ENCODE results near the gene NCK2. TPM values are rescaled to one million over a fixed set of nuclear protein-coding genes. Genes with fewer than 3 reads are reported as not detected.

NCK2 gene
- polyA plus RNA-seq, 1 of the 3 experiments (the other 2 are of a cell fraction), result 42.8 TPM

DNA sequence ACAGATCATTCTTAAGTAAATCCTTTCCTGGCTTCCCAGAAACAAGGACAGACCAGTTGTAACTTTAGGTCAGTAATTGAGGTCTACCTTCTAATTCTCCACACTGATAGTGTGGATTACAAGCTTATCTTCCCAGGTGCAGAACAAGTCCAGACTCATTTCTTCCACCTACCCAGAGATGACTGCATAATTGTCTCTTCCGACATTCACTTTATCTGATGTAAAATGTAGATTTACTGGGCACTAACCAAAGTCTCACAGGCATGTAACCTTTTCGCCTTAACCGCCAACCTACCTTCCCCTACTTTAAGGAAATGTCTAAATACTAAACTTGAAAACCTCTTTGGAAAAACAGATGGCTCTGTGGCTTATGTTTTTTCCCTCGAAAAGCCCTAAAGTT lies 96.2 kb downstream of the NCK2 start:
- ChIA-PET CTCF (interaction anchor here (1.2 kb wide), 1 partner anchor 9 kb away, joined by 3 read pairs; no protein-coding TSS in a partner anchor), POLR2A (no interaction called here)
- Histone ChIP-seq H3K9ac (no peak overlapping the region), H3K9me3 (0 out of 2 replicates have a peak, but pooled peaks cover 2% of the 10 kb centered on the region), H3K27me3 (ENCODE audit: insufficient read depth) (no peaks in the 10 kb centered on the region), H3K4me1 (ENCODE audit: control insufficient read depth in 1 of 2, insufficient read depth in 2 of 2, low read depth in 1 of 2, low read length in 1 of 2) (peaks cover 0 to 20% of the 10 kb centered on the region in 2 experiments; a peak in 2 of 4 replicates), H3K9me2 (no peaks in the 10 kb centered on the region; the same call in 1 of the 2 replicates), H3K79me2 (ENCODE audit: insufficient read depth) (peaks cover 57% of the 10 kb centered on the region; the same call in 1 of the 2 replicates), H3K4me2 (no peak overlapping the region), H3K36me3 (replicated peaks in 1 of 2; ENCODE audit: control insufficient read depth in 1 of 2, insufficient read depth in 2 of 2, low read length in 1 of 2) (no peaks in the 10 kb centered on the region), H2AFZ (ENCODE audit: low read depth) (no peak overlapping the region), H3F3A (replicated peaks; ENCODE audit: insufficient read depth) (no peaks in the 10 kb centered on the region), H3K4me3 (ENCODE audit: low read depth in 2 of 2, low read length in 1 of 2) (no peak overlapping the region), H4K20me1 (ENCODE audit: insufficient read depth) (peaks cover 23% of the 10 kb centered on the region; the same call in 1 of the 2 replicates), H3K27ac (ENCODE audit: low read depth in 2 of 2, low read length in 1 of 2) (no peak overlapping the region)
- TF ChIP-seq IRF3 (IDR thresholded peaks at IDR 0.05; ENCODE audit: low read depth, low read length) (no peak), PBX3 (IDR thresholded peaks at IDR 0.05) (no peak), FOXM1 (IDR thresholded peaks at IDR 0.05; ENCODE audit: low read depth) (no peak), REST (IDR thresholded peaks at IDR 0.05; ENCODE audit: low read depth, low read length) (no peak), NFIC (IDR thresholded peaks at IDR 0.05; ENCODE audit: borderline replicate concordance) (no peak), GATA2 (CRISPR knock-in tag; IDR thresholded peaks at IDR 0.05) (no peak), SMC3 (IDR thresholded peaks at IDR 0.05; ENCODE audit: low read depth, low read length) (no peak), TAF1 (IDR thresholded peaks at IDR 0.05; ENCODE audit: borderline replicate concordance, low read depth, low read length) (no peak), MXI1 (IDR thresholded peaks at IDR 0.05; ENCODE audit: low read depth, low read length) (no peak), RXRA (IDR thresholded peaks at IDR 0.05; ENCODE audit: borderline replicate concordance, low read depth) (no peak), YY1 (IDR thresholded peaks at IDR 0.05; ENCODE audit: low read depth) (no peak), JUND (IDR thresholded peaks at IDR 0.05) (no peak), SIN3A (IDR thresholded peaks at IDR 0.05; ENCODE audit: borderline replicate concordance, low read depth, low read length) (no peak), USF1 (IDR thresholded peaks at IDR 0.05; ENCODE audit: borderline replicate concordance, low read depth) (no peak), GABPA (IDR thresholded peaks at IDR 0.05; ENCODE audit: low read depth) (no peak), EP300 (IDR thresholded peaks at IDR 0.05; ENCODE audit: borderline replicate concordance in 1 of 2, low read depth in 1 of 2, low read length in 1 of 2) (no peak)
- TF ChIP-seq, protein P1, sequence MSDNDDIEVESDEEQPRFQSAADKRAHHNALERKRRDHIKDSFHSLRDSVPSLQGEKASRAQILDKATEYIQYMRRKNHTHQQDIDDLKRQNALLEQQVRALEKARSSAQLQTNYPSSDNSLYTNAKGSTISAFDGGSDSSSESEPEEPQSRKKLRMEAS (IDR thresholded peaks at IDR 0.05; ENCODE audit: low read depth), result no peak
- TF ChIP-seq, protein P2, sequence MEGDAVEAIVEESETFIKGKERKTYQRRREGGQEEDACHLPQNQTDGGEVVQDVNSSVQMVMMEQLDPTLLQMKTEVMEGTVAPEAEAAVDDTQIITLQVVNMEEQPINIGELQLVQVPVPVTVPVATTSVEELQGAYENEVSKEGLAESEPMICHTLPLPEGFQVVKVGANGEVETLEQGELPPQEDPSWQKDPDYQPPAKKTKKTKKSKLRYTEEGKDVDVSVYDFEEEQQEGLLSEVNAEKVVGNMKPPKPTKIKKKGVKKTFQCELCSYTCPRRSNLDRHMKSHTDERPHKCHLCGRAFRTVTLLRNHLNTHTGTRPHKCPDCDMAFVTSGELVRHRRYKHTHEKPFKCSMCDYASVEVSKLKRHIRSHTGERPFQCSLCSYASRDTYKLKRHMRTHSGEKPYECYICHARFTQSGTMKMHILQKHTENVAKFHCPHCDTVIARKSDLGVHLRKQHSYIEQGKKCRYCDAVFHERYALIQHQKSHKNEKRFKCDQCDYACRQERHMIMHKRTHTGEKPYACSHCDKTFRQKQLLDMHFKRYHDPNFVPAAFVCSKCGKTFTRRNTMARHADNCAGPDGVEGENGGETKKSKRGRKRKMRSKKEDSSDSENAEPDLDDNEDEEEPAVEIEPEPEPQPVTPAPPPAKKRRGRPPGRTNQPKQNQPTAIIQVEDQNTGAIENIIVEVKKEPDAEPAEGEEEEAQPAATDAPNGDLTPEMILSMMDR (IDR thresholded peaks at IDR 0.05), result no peak
- TF ChIP-seq, protein P3, sequence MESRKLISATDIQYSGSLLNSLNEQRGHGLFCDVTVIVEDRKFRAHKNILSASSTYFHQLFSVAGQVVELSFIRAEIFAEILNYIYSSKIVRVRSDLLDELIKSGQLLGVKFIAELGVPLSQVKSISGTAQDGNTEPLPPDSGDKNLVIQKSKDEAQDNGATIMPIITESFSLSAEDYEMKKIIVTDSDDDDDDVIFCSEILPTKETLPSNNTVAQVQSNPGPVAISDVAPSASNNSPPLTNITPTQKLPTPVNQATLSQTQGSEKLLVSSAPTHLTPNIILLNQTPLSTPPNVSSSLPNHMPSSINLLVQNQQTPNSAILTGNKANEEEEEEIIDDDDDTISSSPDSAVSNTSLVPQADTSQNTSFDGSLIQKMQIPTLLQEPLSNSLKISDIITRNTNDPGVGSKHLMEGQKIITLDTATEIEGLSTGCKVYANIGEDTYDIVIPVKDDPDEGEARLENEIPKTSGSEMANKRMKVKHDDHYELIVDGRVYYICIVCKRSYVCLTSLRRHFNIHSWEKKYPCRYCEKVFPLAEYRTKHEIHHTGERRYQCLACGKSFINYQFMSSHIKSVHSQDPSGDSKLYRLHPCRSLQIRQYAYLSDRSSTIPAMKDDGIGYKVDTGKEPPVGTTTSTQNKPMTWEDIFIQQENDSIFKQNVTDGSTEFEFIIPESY (IDR thresholded peaks at IDR 0.05; ENCODE audit: borderline replicate concordance, low read depth), result no peak
- DNase-seq, result no peak
- 99% methylated on average over 4 of the region's 4 CpGs for WGBS (ENCODE audit: low lambda C conversion rate)

Data from SK-N-SH (cell line).